Gastrocnemius medialis (tissue), 4 donors: ENCODE results near the gene FREM3. TPM values are rescaled to one million over a fixed set of nuclear protein-coding genes. Genes with fewer than 3 reads are reported as not detected.
A peak's percentile ranks its signal among the peaks of the same experiment; 100 is the strongest.
"Not testable (repeated sequence)": the region's sequence is repeated elsewhere in the genome, so short reads cannot be mapped to it uniquely, and the experiment has no call there.

Experiments
- ATAC-seq, 2 donors: fragments of 150-250 bp; one replicate each; pipeline ENCODE4 v1.9.1; 2016
- DNase-seq, 2 donors: peaks; one replicate each; pipeline ENCODE4 v3.0.0-alpha.2; 2019
- H3K27ac ChIP-seq, 4 donors: fragments of 200-600 bp; sonication (generic); 1 replicate in 1 of 4; 2 replicates in 3 of 4; pipeline ENCODE4 v1.5.1; 2016 to 2018; ENCODE audit warnings: mild to moderate bottlenecking in 2 of 4, moderate library complexity in 1 of 4
- H3K27me3 ChIP-seq, 3 donors: fragments of 200-600 bp; sonication (generic) in 2 of 3; 1 replicate in 1 of 3; 2 replicates in 2 of 3; pipeline versions ENCODE4 v1.5.1 to v1.6.0; 2016 to 2019; ENCODE audit warnings: mild to moderate bottlenecking in 1 of 3, moderate library complexity in 1 of 3
- H3K36me3 ChIP-seq, 2 donors: fragments of 200-600 bp; sonication (generic) in 1 of 2; one replicate each; pipeline ENCODE4 v1.5.1; 2017 to 2018
- H3K4me1 ChIP-seq, 2 donors: fragments of 200-600 bp; sonication (generic) in 1 of 2; one replicate each; pipeline ENCODE4 v1.5.1; 2016 to 2017; ENCODE audit warnings: mild to moderate bottlenecking in 2 of 2
- H3K4me3 ChIP-seq, 4 donors: fragments of 200-600 bp; sonication (generic) in 3 of 4; 1 replicate in 1 of 4; 2 replicates in 3 of 4; pipeline ENCODE4 v1.5.1; 2016 to 2019; ENCODE audit warnings: mild to moderate bottlenecking in 2 of 4
- H3K9me3 ChIP-seq, 3 donors: fragments of 200-600 bp; sonication (generic) in 2 of 3; 1 replicate in 1 of 3; 2 replicates in 2 of 3; pipeline ENCODE4 v1.5.1; 2016 to 2019
- POLR2A ChIP-seq, 2 donors: fragments of 450-650 bp; IDR thresholded peaks; one replicate each; pipeline ENCODE4 v1.6.1; 2017; ENCODE audit warnings: antibody characterized with exemption in 2 of 2, mild to moderate bottlenecking in 2 of 2, moderate library complexity in 2 of 2
- in situ Hi-C, 4 donors: fragments of 200-750 bp; cut with MboI; loops; one replicate each; pipeline versions ENCODE4 v1.15.0 to v1.8.0; 2017; ENCODE audit warnings: low sequenced_read_pairs in 4 of 4
- intact Hi-C: fragments of 100-400 bp; cut with DNase I; formaldehyde crosslinking; loops from one replicate; pipeline ENCODE4 v1.15.1; 2023; ENCODE audit warnings: low total_unique reads
- total RNA-seq, 4 donors: library from RNA; depleted of rRNA; stranded (reverse); fragments of >200 nt; gene quantifications; one replicate each; pipeline versions ENCODE4 v1.1.0 to v1.2.3, GENCODE V29; 2016
- TF ChIP-seq, protein P1 (sequence below), 5 experiments: fragments of 450-650 bp in 3 of 5; fragments of 200-600 bp in 2 of 5; sonication (generic) in 2 of 5; IDR thresholded peaks in 4 of 5; conservative IDR thresholded peaks in 1 of 5; 1 replicate in 4 of 5; 2 replicates in 1 of 5; pipeline ENCODE4 v1.5.1; 2016 to 2019; ENCODE audit warnings: antibody characterized with exemption in 5 of 5, mild to moderate bottlenecking in 3 of 5, moderate library complexity in 3 of 5

Gene FREM3
- total RNA-seq, 4 donors from 2014 or later: not detected

DNA sequence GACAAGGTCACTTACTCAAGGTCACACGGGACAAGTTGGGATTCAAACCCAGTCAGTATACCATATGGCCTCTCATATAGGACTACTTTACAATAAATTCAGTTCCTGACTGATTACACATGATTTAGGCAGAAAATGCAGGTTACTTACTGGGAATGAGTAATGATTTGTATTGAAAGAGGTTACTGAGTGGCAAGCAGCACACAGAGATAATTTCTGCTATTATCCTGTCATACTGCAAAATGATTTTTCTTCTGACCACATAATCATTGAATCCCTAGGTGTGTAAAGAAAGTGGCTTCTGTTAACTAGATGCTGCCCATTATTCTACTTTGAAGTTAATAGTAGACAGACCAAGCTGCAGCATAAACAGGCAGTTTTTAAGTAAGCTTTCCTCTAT, 8.2 kb downstream of the FREM3 start:
- ATAC-seq (no peak), DNase-seq (no peak)
- intact Hi-C loops (no loop called here), in situ Hi-C loops (no loop called here)
- Histone ChIP-seq H3K4me1 (no peaks in the 10 kb centered on the region), H3K36me3 (no peaks in the 10 kb centered on the region), H3K27me3 (no peaks in the 10 kb centered on the region), H3K4me3 (no peak overlapping the region), H3K27ac (no peak overlapping the region), H3K9me3 (no peaks in the 10 kb centered on the region)
- TF ChIP-seq, protein P1, sequence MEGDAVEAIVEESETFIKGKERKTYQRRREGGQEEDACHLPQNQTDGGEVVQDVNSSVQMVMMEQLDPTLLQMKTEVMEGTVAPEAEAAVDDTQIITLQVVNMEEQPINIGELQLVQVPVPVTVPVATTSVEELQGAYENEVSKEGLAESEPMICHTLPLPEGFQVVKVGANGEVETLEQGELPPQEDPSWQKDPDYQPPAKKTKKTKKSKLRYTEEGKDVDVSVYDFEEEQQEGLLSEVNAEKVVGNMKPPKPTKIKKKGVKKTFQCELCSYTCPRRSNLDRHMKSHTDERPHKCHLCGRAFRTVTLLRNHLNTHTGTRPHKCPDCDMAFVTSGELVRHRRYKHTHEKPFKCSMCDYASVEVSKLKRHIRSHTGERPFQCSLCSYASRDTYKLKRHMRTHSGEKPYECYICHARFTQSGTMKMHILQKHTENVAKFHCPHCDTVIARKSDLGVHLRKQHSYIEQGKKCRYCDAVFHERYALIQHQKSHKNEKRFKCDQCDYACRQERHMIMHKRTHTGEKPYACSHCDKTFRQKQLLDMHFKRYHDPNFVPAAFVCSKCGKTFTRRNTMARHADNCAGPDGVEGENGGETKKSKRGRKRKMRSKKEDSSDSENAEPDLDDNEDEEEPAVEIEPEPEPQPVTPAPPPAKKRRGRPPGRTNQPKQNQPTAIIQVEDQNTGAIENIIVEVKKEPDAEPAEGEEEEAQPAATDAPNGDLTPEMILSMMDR (IDR thresholded peaks at IDR 0.05 in 4 of 5, conservative IDR thresholded peaks at IDR 0.05 in 1 of 5): no peak
- no peak for TF ChIP-seq POLR2A (IDR thresholded peaks at IDR 0.05)

DNA sequence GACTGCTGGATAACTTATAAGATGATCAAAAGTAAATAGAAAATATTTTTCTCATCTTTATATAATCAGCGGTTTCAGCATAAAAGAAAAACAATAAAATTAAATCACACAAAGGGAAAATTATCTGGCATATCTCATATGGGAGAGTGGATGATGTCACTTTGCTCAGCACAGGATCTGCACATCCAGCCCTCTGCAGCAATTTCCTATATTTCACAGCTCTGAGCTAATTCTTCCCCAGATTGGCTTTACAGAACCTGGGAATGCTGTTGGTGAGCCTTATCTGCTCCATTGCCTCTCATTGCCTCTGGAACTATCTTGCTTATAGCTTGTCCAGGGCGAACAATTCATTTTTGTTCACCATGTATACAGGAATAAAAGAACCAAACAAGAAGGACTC, 21.0 kb downstream of the FREM3 start:
- Histone ChIP-seq H3K27ac (no peak overlapping the region), H3K36me3 (no peaks in the 10 kb centered on the region), H3K9me3 (no peaks in the 10 kb centered on the region), H3K4me3 (no peak overlapping the region), H3K27me3 (no peaks in the 10 kb centered on the region), H3K4me1 (no peaks in the 10 kb centered on the region)
- DNase-seq (no peak), ATAC-seq (no peak)
- intact Hi-C loops (no loop called here), in situ Hi-C loops (no loop called here)
- TF ChIP-seq POLR2A (IDR thresholded peaks at IDR 0.05): no peak
- TF ChIP-seq, protein P1 (IDR thresholded peaks at IDR 0.05 in 4 of 5, conservative IDR thresholded peaks at IDR 0.05 in 1 of 5): no peak

DNA sequence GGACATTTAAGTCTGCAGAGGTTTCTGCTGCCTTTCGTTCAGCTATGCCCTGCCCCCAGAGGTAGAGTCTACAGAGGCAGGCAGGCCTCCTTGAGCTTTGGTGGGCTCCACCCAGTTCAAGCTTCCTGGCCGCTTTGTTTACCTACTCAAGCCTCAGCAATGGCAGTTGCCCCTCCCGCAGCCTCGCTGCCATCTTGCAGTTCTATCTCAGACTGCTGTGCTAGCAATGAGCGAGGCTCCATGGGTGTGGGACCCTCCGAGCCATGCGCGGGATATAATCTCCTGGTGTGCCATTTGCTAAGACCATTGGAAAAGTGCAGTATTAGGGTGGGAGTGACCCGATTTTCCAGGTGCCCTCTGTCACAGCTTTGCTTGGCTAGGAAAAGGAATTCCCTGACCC, 26.8 kb downstream of the FREM3 start:
- H3K4me3 ChIP-seq, H3K27me3 ChIP-seq, intact Hi-C loops, H3K9me3 ChIP-seq, DNase-seq, H3K36me3 ChIP-seq, H3K4me1 ChIP-seq, H3K27ac ChIP-seq, ATAC-seq, in situ Hi-C loops: not testable (repeated sequence)

DNA sequence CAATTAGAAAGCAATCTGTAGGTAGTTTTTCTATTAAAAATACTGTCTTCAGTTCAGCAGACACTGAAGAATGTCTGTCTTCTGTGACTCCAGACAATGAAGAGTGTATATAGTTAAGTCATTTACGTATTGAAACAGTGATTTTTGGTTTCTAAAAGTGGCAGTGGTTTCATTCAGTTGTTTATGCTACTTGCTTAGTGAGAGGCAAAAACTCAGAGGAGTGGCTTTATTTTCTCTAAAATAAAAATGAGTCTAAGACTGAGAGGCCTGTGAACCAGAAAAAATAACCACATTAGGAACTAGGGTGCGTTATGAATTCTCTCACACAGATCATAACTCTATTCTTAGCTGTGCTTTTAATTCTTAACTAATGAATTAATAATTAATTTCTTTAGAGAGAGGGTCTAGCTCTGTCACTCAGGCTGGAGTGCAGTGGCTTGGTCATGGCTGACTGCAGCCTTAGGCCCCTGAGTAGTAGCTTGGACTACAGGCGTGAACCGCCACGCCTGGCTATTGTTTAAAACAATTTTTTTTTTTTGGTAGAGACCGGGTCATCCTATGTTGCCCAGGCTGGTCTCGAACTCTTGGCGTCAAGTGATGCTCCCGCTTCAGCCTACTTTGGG, 31.4 kb downstream of the FREM3 start:
- intact Hi-C loops: no loop called here
- in situ Hi-C loops: no loop called here
- Histone ChIP-seq H3K36me3 (no peaks in the 10 kb centered on the region), H3K9me3 (no peaks in the 10 kb centered on the region), H3K4me1 (peaks cover 5 to 8% of the 10 kb centered on the region in 2 donors), H3K27ac (no peak overlapping the region), H3K4me3 (no peak overlapping the region), H3K27me3 (no peaks in the 10 kb centered on the region)
- TF ChIP-seq, protein P1 (IDR thresholded peaks at IDR 0.05 in 4 of 5, conservative IDR thresholded peaks at IDR 0.05 in 1 of 5): no peak
- TF ChIP-seq POLR2A (IDR thresholded peaks at IDR 0.05): no peak
- ATAC-seq (no peak), DNase-seq (no peak)

DNA sequence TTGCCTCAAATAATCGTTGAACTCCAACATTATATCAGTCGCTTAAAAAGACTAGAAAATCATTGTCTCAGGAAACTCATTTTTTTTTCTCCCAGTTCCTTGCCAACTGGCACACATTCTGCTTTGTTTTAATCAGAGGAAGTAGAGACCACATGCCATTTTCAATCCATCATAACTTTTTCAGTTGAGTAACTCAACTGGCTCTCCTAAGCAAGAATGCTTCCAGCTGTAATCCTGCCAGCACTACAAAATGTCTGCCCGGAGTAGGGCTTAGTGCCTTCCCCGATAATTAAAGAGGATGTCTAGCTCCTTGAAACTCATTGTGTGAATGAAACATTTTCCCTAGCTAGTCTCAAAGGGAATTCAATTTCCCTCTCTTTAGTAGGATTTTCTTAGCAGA, 33.0 kb downstream of the FREM3 start:
- in situ Hi-C loops: no loop called here
- ATAC-seq: peak; percentile 78 to 84
- Histone ChIP-seq H3K27ac (no peak overlapping the region), H3K9me3 (no peaks in the 10 kb centered on the region), H3K27me3 (no peaks in the 10 kb centered on the region), H3K4me3 (peak overlapping the region in 1 of 4 donors; percentile 2), H3K4me1 (peaks cover 5 to 8% of the 10 kb centered on the region in 2 donors), H3K36me3 (no peaks in the 10 kb centered on the region)
- DNase-seq: peak in 1 of 2 donors; percentile 21
- TF ChIP-seq, protein P1 (IDR thresholded peaks at IDR 0.05 in 4 of 5, conservative IDR thresholded peaks at IDR 0.05 in 1 of 5): no peak
- TF ChIP-seq POLR2A (IDR thresholded peaks at IDR 0.05): no peak
- intact Hi-C loops: no loop called here
